HG03575 (cell line): Measurements from ENCODE around the gene HARS2.
"Not testable (repeated sequence)": the region's sequence is repeated elsewhere in the genome, so short reads cannot be mapped to it uniquely, and the experiment has no call there.

Experiments used
- ATAC-seq: cut with Tn5 transposase; IDR thresholded peaks from one replicate; pipeline ENCODE4 v1.9.1; 2021; ENCODE audit not compliant: unreplicated experiment, insufficient number of reproducible peaks, low FRiP score; ENCODE audit errors: extremely low read depth

HARS2 gene

GRCh38 chr5:140696891-140697492, 5.7 kb downstream of the HARS2 start:
- no peak for ATAC-seq

- ATAC-seq: peak; percentile 89
Observed at GRCh38 chr5:140700177-140701144, 9.2 kb downstream of the HARS2 start, which contains the start of gene ZMAT2. Gene ZMAT2, plus strand, starts transcription at chr5:140700447. Its CDS starts 14 bp downstream, at chr5:140700461.

GRCh38 chr5:140707812-140708211, 16.6 kb downstream of the HARS2 start:
- no peak for ATAC-seq

GRCh38 chr5:140708787-140709186, 17.5 kb downstream of the HARS2 start:
- not testable (repeated sequence) for ATAC-seq

- peak; percentile 74 for ATAC-seq
Observed at GRCh38 chr5:140710899-140711552, 19.8 kb downstream of the HARS2 start.

- ATAC-seq: no peak
Observed at GRCh38 chr5:140711794-140712193, 20.5 kb downstream of the HARS2 start.

- ATAC-seq: no peak
Observed at GRCh38 chr5:140713562-140714094, 22.4 kb downstream of the HARS2 start.

GRCh38 chr5:140716238-140716637, 25.0 kb downstream of the HARS2 start:
- not testable (repeated sequence) for ATAC-seq

- no peak for ATAC-seq
Observed at GRCh38 chr5:140718266-140718592, 27.0 kb downstream of the HARS2 start.

- ATAC-seq: not testable (repeated sequence)
Observed at GRCh38 chr5:140720738-140721137, 29.5 kb downstream of the HARS2 start.

- ATAC-seq: not testable (repeated sequence)
Observed at GRCh38 chr5:140721395-140721794, 30.1 kb downstream of the HARS2 start.

- peak; percentile 81 for ATAC-seq
Observed at GRCh38 chr5:140725799-140726471, 34.7 kb downstream of the HARS2 start.

- no peak for ATAC-seq
Observed at GRCh38 chr5:140733098-140733497, 41.8 kb downstream of the HARS2 start.

GRCh38 chr5:140734354-140734753, 43.1 kb downstream of the HARS2 start:
- ATAC-seq: no peak

- no peak for ATAC-seq
Observed at GRCh38 chr5:140737486-140737885, 46.2 kb downstream of the HARS2 start.

GRCh38 chr5:140741967-140742366, 50.7 kb downstream of the HARS2 start:
- ATAC-seq: no peak
